CD4-positive, CD25-positive, alpha-beta regulatory T cell (primary cell): ENCODE results near the gene DNAH10. TPM values are rescaled to one million over a fixed set of nuclear protein-coding genes. Genes with fewer than 3 reads are reported as not detected.

Experiments used
- ATAC-seq, 2 donors: fragments of 150-1000 bp; cut with Tn5 transposase; one replicate each; pipeline ENCODE4 v1.10.0; 2021; ENCODE audit warnings: low read depth in 2 of 2, moderate number of reproducible peaks in 2 of 2, moderate library complexity in 1 of 2
- DNase-seq, 3 donors: peaks; one replicate each; pipeline versions ENCODE4 v3.0.0 to v3.0.0-alpha.2; 2012 to 2022; ENCODE audit warnings: mixed read lengths in 1 of 3
- H3K27ac ChIP-seq: one replicate; pipeline ENCODE4 v1.7.0; 2013; ENCODE audit warnings: mild to moderate bottlenecking, low read length; ENCODE audit not compliant: insufficient read depth, poor library complexity, severe bottlenecking
- H3K27me3 ChIP-seq: one replicate; pipeline ENCODE4 v1.7.0; 2013; ENCODE audit warnings: low read length; ENCODE audit not compliant: control insufficient read depth, insufficient read depth
- H3K36me3 ChIP-seq: one replicate; pipeline ENCODE4 v1.7.0; 2013; ENCODE audit warnings: mild to moderate bottlenecking, low read length, moderate library complexity; ENCODE audit not compliant: control insufficient read depth, insufficient read depth
- H3K4me1 ChIP-seq: 2 replicates; pipeline ENCODE4 v1.7.0; 2013; ENCODE audit warnings: mild to moderate bottlenecking, low read length; ENCODE audit not compliant: insufficient read depth, control insufficient read depth, poor library complexity, severe bottlenecking
- H3K4me3 ChIP-seq: one replicate; pipeline ENCODE4 v1.7.0; 2013; ENCODE audit warnings: low read depth, mild to moderate bottlenecking, low read length, moderate library complexity
- H3K9me3 ChIP-seq, 2 experiments: 1 replicate in 1 of 2; 2 replicates in 1 of 2; pipeline ENCODE4 v1.7.0; 2013; ENCODE audit warnings: low read length in 2 of 2, mild to moderate bottlenecking in 1 of 2, moderate library complexity in 1 of 2; ENCODE audit not compliant: control insufficient read depth in 2 of 2
- H3K27ac Mint-ChIP-seq, 3 donors: one replicate each; pipeline ENCODE4 v1.8.0; 2020 to 2022; ENCODE audit warnings: mild to moderate bottlenecking in 3 of 3, mixed read lengths in 3 of 3, moderate library complexity in 2 of 3
- H3K27me3 Mint-ChIP-seq: one replicate; pipeline ENCODE4 v1.8.0; 2022; ENCODE audit warnings: mild to moderate bottlenecking, mixed read lengths
- H3K36me3 Mint-ChIP-seq: one replicate; pipeline ENCODE4 v1.8.0; 2020; ENCODE audit warnings: mixed read lengths
- H3K4me1 Mint-ChIP-seq, 4 donors: one replicate each; pipeline ENCODE4 v1.8.0; 2020 to 2022; ENCODE audit warnings: mixed read lengths in 4 of 4, mild to moderate bottlenecking in 1 of 4
- H3K4me3 Mint-ChIP-seq, 4 donors: one replicate each; pipeline ENCODE4 v1.8.0; 2020 to 2022; ENCODE audit warnings: mild to moderate bottlenecking in 4 of 4, mixed read lengths in 4 of 4, moderate library complexity in 3 of 4
- H3K9me3 Mint-ChIP-seq, 7 donors: one replicate each; pipeline ENCODE4 v1.8.0; 2020 to 2022; ENCODE audit warnings: mixed read lengths in 7 of 7, mild to moderate bottlenecking in 3 of 7, moderate library complexity in 2 of 7
- polyA plus RNA-seq, 4 donors: library from polyadenylated mRNA; unstranded; fragments of 300-500 nt; fragmentation: Illumina TruSeq; gene quantifications; one replicate each; pipeline ENCODE4 v1.2.3, GENCODE V29; 2021
- total RNA-seq: library from RNA; stranded (reverse); gene quantifications from one replicate; pipeline ENCODE4 v1.2.3, GENCODE V29; 2022

The DNAH10 gene
- total and polyA plus RNA-seq, 5 donors from 2014 or later: 0.02 to 0.07 TPM; not detected in 3

DNA sequence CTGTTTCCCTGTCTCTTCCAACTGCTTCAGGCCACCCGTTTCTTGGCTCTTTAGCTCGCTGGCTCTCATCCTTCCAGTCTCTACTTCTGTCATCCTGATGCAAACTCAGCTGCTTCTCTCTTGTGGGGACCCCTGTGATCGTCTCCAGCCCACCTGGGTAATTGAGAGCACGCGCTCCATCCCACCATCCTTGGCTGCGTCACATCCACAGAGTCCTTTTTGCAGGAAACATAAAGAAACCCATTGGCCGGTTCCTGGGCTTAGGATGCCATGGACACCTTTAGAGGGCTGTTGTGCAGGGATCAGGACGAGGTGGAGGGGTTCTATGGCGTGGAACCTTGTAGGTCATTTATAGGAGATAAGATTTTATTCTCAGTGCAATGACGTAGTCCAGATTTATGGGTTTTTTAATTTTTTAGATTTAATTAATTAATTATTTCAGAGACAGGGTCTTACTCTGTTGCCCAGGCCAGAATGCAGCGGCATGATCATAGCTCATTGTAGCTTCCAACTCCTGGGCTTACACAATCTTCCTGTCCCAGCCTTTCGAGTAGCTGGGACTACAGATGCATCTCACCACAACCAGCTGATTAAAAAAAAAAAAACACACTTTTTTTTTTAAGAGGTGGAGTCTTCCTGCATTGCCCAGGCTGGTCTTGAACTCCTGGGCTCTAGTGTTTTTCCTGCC, 127.9 kb downstream of the DNAH10 start:
- no peak overlapping the region for H3K4me3 ChIP-seq
- DNase-seq (no peak), ATAC-seq (no peak)
- no peaks in the 10 kb centered on the region for H3K36me3 Mint-ChIP-seq
- H3K36me3 ChIP-seq: no peaks in the 10 kb centered on the region
- H3K27me3 Mint-ChIP-seq: peaks cover 13% of the 10 kb centered on the region
- H3K9me3 ChIP-seq: no peaks in the 10 kb centered on the region
- no peak overlapping the region for H3K27ac ChIP-seq
- no peak overlapping the region for H3K27ac Mint-ChIP-seq
- no peaks in the 10 kb centered on the region for H3K4me1 Mint-ChIP-seq
- H3K4me1 ChIP-seq: no peaks in the 10 kb centered on the region
- H3K9me3 Mint-ChIP-seq: no peaks in the 10 kb centered on the region
- no peak overlapping the region for H3K4me3 Mint-ChIP-seq
- H3K27me3 ChIP-seq: no peaks in the 10 kb centered on the region

DNA sequence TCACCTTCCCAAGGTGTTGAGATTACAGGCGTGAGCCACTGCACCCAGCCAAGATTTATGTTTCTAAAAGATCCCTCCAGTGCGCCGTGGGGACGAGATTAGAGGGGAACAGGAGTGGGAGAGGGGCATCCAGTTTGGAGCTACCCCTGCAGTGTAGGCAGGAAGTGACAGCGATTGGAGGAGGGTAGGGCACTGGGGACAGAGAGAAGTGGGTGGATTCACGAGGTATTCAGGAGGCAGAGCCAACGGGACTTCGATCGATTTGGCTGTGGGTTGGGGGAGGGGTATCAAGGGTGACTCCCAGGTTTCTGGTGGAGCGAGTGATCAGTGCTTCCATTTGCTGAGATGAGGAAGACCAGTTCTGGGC, 128.4 kb downstream of the DNAH10 start:
- Histone ChIP-seq H3K27me3 (no peaks in the 10 kb centered on the region), H3K9me3 (no peaks in the 10 kb centered on the region), H3K27ac (no peak overlapping the region), H3K4me1 (no peaks in the 10 kb centered on the region), H3K36me3 (no peaks in the 10 kb centered on the region), H3K4me3 (no peak overlapping the region)
- H3K9me3 Mint-ChIP-seq: no peaks in the 10 kb centered on the region
- H3K36me3 Mint-ChIP-seq: no peaks in the 10 kb centered on the region
- H3K27ac Mint-ChIP-seq: no peak overlapping the region
- no peak overlapping the region for H3K4me3 Mint-ChIP-seq
- DNase-seq (no peak), ATAC-seq (no peak)
- no peaks in the 10 kb centered on the region for H3K4me1 Mint-ChIP-seq
- H3K27me3 Mint-ChIP-seq: peaks cover 13% of the 10 kb centered on the region

DNA sequence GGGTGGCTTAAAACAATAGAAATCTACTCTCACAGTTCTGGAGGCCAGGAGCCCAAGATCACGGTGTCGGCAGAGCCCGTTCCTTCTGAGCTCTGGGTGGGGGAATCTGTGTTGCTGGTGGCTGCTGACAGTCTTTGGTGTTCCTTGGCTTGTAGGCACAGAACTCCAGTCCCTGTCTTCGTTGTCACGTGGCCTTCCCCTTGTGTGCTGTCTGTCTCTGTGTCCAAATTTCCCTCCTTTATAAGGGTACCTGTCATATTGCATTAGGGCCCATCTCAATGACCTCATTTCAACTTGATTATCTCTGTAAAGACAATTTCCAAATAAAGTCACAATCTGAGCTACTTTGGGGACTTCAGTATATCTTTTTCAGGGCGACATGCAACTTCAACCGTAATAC, 128.9 kb downstream of the DNAH10 start:
- no peaks in the 10 kb centered on the region for H3K4me1 ChIP-seq
- peaks cover 13% of the 10 kb centered on the region for H3K27me3 Mint-ChIP-seq
- H3K27me3 ChIP-seq: no peaks in the 10 kb centered on the region
- H3K4me3 ChIP-seq: no peak overlapping the region
- no peak overlapping the region for H3K27ac ChIP-seq
- H3K27ac Mint-ChIP-seq: no peak overlapping the region
- H3K4me3 Mint-ChIP-seq: no peak overlapping the region
- no peaks in the 10 kb centered on the region for H3K36me3 ChIP-seq
- no peak for DNase-seq
- no peaks in the 10 kb centered on the region for H3K9me3 Mint-ChIP-seq
- no peaks in the 10 kb centered on the region for H3K9me3 ChIP-seq
- H3K4me1 Mint-ChIP-seq: no peaks in the 10 kb centered on the region
- no peaks in the 10 kb centered on the region for H3K36me3 Mint-ChIP-seq
- no peak for ATAC-seq

DNA sequence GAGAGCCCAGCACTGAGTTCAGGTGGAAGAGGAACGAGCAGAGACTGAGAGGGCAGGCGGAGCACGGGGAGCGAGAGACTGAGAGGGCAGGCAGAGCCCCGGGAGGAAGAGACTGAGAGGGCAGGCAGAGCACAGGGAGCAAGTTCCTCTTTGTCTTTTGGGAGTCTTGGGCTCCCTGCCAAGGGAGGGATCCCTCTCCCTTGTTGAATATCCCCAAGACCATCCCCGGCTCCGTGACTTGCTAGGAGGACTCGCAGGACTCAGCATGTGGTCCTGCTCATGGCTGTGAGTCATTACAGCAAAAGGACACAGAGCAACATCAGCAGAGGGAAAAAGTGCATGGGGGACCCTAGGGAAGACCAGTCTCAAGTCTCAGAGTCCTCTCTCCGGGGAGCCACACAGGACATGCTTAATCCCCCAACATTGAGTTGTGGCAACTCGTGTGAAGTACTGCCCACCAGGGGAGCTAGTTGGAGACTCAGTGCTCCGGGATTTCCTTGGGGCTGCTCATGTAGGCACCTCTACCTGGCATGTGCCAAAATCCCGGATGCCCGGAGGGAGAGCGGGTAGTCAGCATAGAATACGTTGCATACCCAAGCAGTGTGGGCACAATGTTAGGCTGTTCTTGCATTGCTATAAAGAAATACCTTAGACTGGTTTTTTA, 129.5 kb downstream of the DNAH10 start:
- Mint-ChIP-seq H3K27ac (no peak overlapping the region), H3K4me3 (no peak overlapping the region), H3K4me1 (no peaks in the 10 kb centered on the region), H3K36me3 (no peaks in the 10 kb centered on the region), H3K9me3 (no peaks in the 10 kb centered on the region), H3K27me3 (peaks cover 13% of the 10 kb centered on the region)
- no peaks in the 10 kb centered on the region for H3K36me3 ChIP-seq
- H3K27me3 ChIP-seq: no peaks in the 10 kb centered on the region
- no peaks in the 10 kb centered on the region for H3K4me1 ChIP-seq
- no peak for DNase-seq
- no peak for ATAC-seq
- H3K27ac ChIP-seq: no peak overlapping the region
- H3K9me3 ChIP-seq: no peaks in the 10 kb centered on the region
- H3K4me3 ChIP-seq: no peak overlapping the region

DNA sequence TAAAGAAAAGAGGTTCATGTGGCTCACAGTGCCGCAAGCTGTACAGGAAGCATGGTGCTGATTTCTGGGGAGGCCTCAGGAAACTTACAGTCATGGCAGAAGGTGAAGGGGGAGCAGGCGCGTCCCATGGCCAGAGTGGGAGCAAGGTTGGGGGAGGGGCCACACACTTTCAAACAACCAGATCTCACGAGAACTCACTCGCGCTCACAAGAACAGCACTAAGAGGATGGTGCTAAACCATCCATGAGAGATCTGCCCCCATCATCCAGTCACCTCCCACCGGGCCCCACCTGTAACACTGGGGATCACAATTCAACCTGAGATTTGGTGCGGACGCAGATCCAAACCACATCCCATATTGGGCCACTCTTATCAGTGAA, 130.1 kb downstream of the DNAH10 start:
- no peak overlapping the region for H3K4me3 Mint-ChIP-seq
- Histone ChIP-seq H3K27me3 (no peaks in the 10 kb centered on the region), H3K36me3 (no peaks in the 10 kb centered on the region), H3K4me3 (no peak overlapping the region), H3K4me1 (no peaks in the 10 kb centered on the region), H3K9me3 (no peaks in the 10 kb centered on the region), H3K27ac (no peak overlapping the region)
- no peaks in the 10 kb centered on the region for H3K36me3 Mint-ChIP-seq
- no peak overlapping the region for H3K27ac Mint-ChIP-seq
- H3K9me3 Mint-ChIP-seq: no peaks in the 10 kb centered on the region
- peaks cover 13% of the 10 kb centered on the region for H3K27me3 Mint-ChIP-seq
- ATAC-seq: no peak
- DNase-seq: no peak
- no peaks in the 10 kb centered on the region for H3K4me1 Mint-ChIP-seq

DNA sequence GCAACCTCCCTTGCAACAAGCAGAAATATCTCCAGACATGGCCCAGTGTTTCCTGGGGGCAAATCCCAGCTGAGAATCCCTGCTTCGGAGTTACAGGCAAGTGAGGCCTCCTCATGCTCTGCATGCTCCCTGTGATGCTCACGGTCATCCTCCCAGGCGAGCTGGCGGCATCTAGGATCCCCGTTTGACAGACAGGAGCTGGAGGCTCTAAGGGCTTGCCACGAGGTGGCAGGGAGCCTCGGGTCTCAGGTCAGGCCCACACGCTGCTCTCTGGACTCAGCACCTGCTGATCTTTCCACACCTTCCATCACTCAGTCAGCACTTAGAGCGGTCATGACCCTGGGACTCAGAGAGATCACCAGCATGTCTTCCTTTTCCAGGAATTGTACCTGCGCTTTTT, 130.8 kb downstream of the DNAH10 start:
- H3K36me3 Mint-ChIP-seq: no peaks in the 10 kb centered on the region
- H3K4me1 Mint-ChIP-seq: no peaks in the 10 kb centered on the region
- Histone ChIP-seq H3K36me3 (no peaks in the 10 kb centered on the region), H3K27me3 (no peaks in the 10 kb centered on the region), H3K4me3 (no peak overlapping the region), H3K9me3 (no peaks in the 10 kb centered on the region), H3K4me1 (no peaks in the 10 kb centered on the region), H3K27ac (no peak overlapping the region)
- H3K9me3 Mint-ChIP-seq: no peaks in the 10 kb centered on the region
- H3K4me3 Mint-ChIP-seq: no peak overlapping the region
- no peak for ATAC-seq
- H3K27me3 Mint-ChIP-seq: peaks cover 13% of the 10 kb centered on the region
- H3K27ac Mint-ChIP-seq: no peak overlapping the region
- no peak for DNase-seq

DNA sequence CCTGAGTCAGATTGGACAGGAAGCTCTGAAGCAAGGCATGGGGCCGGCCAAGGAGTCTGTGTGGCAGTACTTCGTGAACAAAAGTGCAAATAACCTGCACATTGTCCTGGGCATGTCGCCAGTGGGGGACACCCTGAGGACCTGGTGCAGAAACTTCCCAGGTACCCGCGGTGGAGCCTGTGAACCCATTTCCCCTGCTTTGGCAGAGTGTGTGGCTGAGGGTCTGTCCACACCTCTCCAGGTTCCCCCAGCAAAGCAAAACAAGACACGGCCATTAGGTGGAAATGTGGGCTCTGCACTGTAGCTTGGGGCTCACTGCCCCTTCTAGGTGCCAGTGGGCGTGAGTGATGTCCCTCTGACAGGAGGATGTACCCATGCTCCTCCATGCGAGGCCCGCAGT, 131.2 kb downstream of the DNAH10 start:
- DNase-seq (no peak), ATAC-seq (no peak)
- Mint-ChIP-seq H3K36me3 (no peaks in the 10 kb centered on the region), H3K9me3 (no peaks in the 10 kb centered on the region), H3K4me1 (no peaks in the 10 kb centered on the region), H3K4me3 (no peak overlapping the region), H3K27me3 (peaks cover 13% of the 10 kb centered on the region), H3K27ac (no peak overlapping the region)
- Histone ChIP-seq H3K27me3 (no peaks in the 10 kb centered on the region), H3K4me3 (no peak overlapping the region), H3K36me3 (no peaks in the 10 kb centered on the region), H3K9me3 (no peaks in the 10 kb centered on the region), H3K4me1 (no peaks in the 10 kb centered on the region), H3K27ac (no peak overlapping the region)

DNA sequence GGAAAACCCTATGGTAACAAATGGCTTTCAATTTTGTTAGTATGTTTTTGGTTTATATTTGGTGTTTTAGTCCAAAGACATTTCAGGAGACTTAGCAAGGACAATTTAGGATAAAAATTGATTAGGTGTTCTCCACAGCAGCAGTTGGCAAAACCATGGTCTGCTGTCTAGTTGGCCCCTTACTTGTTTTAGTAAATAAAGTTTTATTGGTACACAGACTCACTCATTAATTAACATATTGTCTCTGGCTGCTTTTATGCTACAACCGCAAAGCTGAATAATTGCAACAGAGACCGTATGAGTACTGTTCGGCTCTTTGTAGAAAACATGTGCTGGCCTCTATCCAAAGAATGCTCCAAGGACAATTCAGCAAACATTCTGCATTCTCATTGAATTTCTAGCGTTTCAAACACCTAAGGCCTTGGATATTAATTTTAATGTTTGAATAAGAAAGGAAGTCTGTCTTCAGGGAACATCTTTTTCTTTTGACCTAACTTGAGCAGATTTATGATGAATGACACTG, 132.8 kb downstream of the DNAH10 start:
- Histone ChIP-seq H3K4me1 (no peaks in the 10 kb centered on the region), H3K4me3 (no peak overlapping the region), H3K9me3 (no peaks in the 10 kb centered on the region), H3K27me3 (no peaks in the 10 kb centered on the region), H3K36me3 (no peaks in the 10 kb centered on the region), H3K27ac (no peak overlapping the region)
- peak overlapping the region in 1 of 3 donors; percentile 62 for H3K27ac Mint-ChIP-seq
- DNase-seq: no peak
- ATAC-seq: no peak
- no peaks in the 10 kb centered on the region for H3K9me3 Mint-ChIP-seq
- peaks cover 13% of the 10 kb centered on the region for H3K27me3 Mint-ChIP-seq
- H3K36me3 Mint-ChIP-seq: peaks cover 3% of the 10 kb centered on the region
- H3K4me1 Mint-ChIP-seq: no peaks in the 10 kb centered on the region
- no peak overlapping the region for H3K4me3 Mint-ChIP-seq
